Measurements from ENCODE around the gene PCDHA6. TPM values are rescaled to one million over a fixed set of nuclear protein-coding genes. Genes with fewer than 3 reads are reported as not detected.
"Not testable (repeated sequence)": the region's sequence is repeated elsewhere in the genome, so short reads cannot be mapped to it uniquely, and the experiment has no call there.

The PCDHA6 gene
- total and polyA plus RNA-seq, 2 experiments from 2014 or later, result 2.1 to 5.2 TPM

GRCh38 chr5:140780512-140780911, 47.2 kb upstream of the PCDHA6 start (continued):
- no peak for TF ChIP-seq JUNB (IDR thresholded peaks at IDR 0.05; ENCODE audit: unreplicated experiment)
- no peak for TF ChIP-seq CREB1 (CRISPR knock-in tag; IDR thresholded peaks at IDR 0.05; ENCODE audit: low read depth)
- no peak for TF ChIP-seq ETS1 (IDR thresholded peaks at IDR 0.05)
- no peak for TF ChIP-seq ZNF114 (CRISPR knock-in tag; IDR thresholded peaks at IDR 0.05)
- TF ChIP-seq CTCF (conservative IDR thresholded peaks at IDR 0.05; ENCODE audit: low read depth in 2 of 2), result no peak

GRCh38 chr5:140785905-140786686, 41.7 kb upstream of the PCDHA6 start, which contains the start of gene PCDHA1:
PCDHA1 (plus strand) TSS chr5:140786140.
- Mint-ChIP-seq H3K36me3 (ENCODE audit: low read depth) (peaks cover 27% of the 10 kb centered on the region), H3K4me1 (no peaks in the 10 kb centered on the region), H3K4me3 (no peak within 1 kb of the TSS), H3K9me3 (peaks cover 73% of the 10 kb centered on the region), H3K27me3 (ENCODE audit: insufficient read depth, low read depth, poor library complexity) (no peaks in the 10 kb centered on the region), H3K27ac (no peak within 1 kb of the TSS)
- H3K36me3 ChIP-seq (ENCODE audit: insufficient read depth), result no peaks in the 10 kb centered on the region; the same call in 1 of the 2 replicates
- no peaks in the 10 kb centered on the region for H4K20me1 ChIP-seq (replicated peaks; ENCODE audit: insufficient read depth)
- peak; percentile 25; the same call in 2 of the 3 replicates for ATAC-seq
- no peaks in the 10 kb centered on the region for H3K4me1 ChIP-seq (ENCODE audit: insufficient read depth)
- TF ChIP-seq EZH2 (IDR thresholded peaks at IDR 0.05; ENCODE audit: low read depth, unreplicated experiment), result no peak
- peak; percentile 76 for TF ChIP-seq CTCF (conservative IDR thresholded peaks at IDR 0.05; ENCODE audit: low read depth in 2 of 2)
- no peaks in the 10 kb centered on the region for H3K79me2 ChIP-seq (replicated peaks; ENCODE audit: insufficient read depth)
- no peak within 1 kb of the TSS for H3K4me2 ChIP-seq
- H3F3A ChIP-seq (replicated peaks; ENCODE audit: low read depth), result no peaks in the 10 kb centered on the region
- no peaks in the 10 kb centered on the region for H3K9me2 ChIP-seq (ENCODE audit: insufficient read depth)
- H3K4me3 ChIP-seq, result no peak within 1 kb of the TSS
- peak; percentile 80 for DNase-seq (ENCODE audit: low spot score)
- peak within 1 kb of the TSS; percentile 81 for H2AFZ ChIP-seq
- H3K27ac ChIP-seq (ENCODE audit: low read depth), result no peak within 1 kb of the TSS
- H3K27me3 ChIP-seq (ENCODE audit: insufficient read depth), result no peaks in the 10 kb centered on the region

- Mint-ChIP-seq H3K36me3 (ENCODE audit: low read depth) (peaks cover 23% of the 10 kb centered on the region), H3K9me3 (peaks cover 66% of the 10 kb centered on the region)
- not testable (repeated sequence) for H3K27ac ChIP-seq (ENCODE audit: low read depth); H3K4me1 Mint-ChIP-seq; H2AFZ ChIP-seq; H3K4me3 ChIP-seq; H3K79me2 ChIP-seq (replicated peaks; ENCODE audit: insufficient read depth); H3K27me3 ChIP-seq (ENCODE audit: insufficient read depth); DNase-seq (ENCODE audit: low spot score); H3K27ac Mint-ChIP-seq; ATAC-seq; H3K27me3 Mint-ChIP-seq (ENCODE audit: insufficient read depth, low read depth, poor library complexity); H3K4me2 ChIP-seq; H4K20me1 ChIP-seq (replicated peaks; ENCODE audit: insufficient read depth); H3K36me3 ChIP-seq (ENCODE audit: insufficient read depth); H3K4me1 ChIP-seq (ENCODE audit: insufficient read depth); H3K4me3 Mint-ChIP-seq; H3K9me2 ChIP-seq (ENCODE audit: insufficient read depth); H3F3A ChIP-seq (replicated peaks; ENCODE audit: low read depth)
- TF ChIP-seq REST (IDR thresholded peaks at IDR 0.05; ENCODE audit: unreplicated experiment), result peak; percentile 51
These were observed 40.3 kb upstream of the PCDHA6 start for GRCh38 chr5:140787422-140787821.

Measured in GM23338 (cell line).